ENCODE data around the gene ARRDC4.
A peak's percentile ranks its signal among the peaks of the same experiment; 100 is the strongest.

The ARRDC4 gene

GRCh38 chr15:97944724-97945123 lies 15.8 kb upstream of the ARRDC4 start (continued):
- TF ChIP-seq, protein P1, sequence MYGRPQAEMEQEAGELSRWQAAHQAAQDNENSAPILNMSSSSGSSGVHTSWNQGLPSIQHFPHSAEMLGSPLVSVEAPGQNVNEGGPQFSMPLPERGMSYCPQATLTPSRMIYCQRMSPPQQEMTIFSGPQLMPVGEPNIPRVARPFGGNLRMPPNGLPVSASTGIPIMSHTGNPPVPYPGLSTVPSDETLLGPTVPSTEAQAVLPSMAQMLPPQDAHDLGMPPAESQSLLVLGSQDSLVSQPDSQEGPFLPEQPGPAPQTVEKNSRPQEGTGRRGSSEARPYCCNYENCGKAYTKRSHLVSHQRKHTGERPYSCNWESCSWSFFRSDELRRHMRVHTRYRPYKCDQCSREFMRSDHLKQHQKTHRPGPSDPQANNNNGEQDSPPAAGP (tag by site-specific recombination; IDR thresholded peaks at IDR 0.05): no peak
- TF ChIP-seq YY2 (tag by site-specific recombination; IDR thresholded peaks at IDR 0.05) (no peak), GLIS1 (tag by site-specific recombination; IDR thresholded peaks at IDR 0.05) (no peak)

DNA sequence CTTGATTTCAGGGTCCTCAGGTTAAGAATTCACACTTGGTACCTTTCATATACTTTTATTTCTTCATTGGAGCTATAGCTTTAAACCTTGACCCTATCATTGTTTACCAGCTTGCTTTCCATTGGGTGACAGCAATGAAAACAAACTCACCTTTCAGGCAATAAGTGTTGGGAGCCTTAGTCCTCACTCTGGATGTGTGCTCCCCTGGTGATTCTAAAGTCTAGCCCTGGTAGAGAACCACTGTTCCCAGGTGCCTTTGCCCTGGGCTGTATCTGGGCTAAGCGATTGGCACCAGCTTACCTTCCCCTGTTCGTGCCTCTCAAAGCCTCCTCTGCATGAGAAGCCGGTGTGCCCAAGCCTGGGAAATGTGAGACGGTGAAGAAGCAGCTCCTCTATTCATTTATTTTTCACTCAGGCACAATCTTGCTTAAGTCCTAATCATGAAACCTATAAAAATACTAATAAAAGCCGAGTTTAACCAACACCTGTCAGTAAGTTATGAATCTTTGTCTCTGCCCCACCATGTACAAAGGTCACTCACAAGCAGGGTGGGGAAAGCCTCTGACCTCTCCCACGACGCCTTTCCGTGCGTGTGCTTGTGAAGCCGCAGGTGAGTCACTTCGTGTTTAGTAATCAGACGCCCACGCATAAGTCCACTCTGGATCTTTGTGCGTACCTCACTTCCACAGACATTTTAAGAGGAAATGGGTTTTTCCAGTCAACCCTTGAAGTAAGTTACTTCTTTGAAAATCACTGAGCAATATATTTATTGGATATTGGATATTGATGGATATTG lies 12.8 kb upstream of the ARRDC4 start:
- no peaks in the 10 kb centered on the region for H3K36me3 ChIP-seq (ENCODE audit: control insufficient read depth in 2 of 2, insufficient read depth in 1 of 2, low read length in 2 of 2)
- TF ChIP-seq SCRT1 (tag by site-specific recombination; IDR thresholded peaks at IDR 0.05; ENCODE audit: borderline replicate concordance) (no peak), ZNF169 (tag by site-specific recombination; IDR thresholded peaks at IDR 0.05) (no peak), ZNF518A (tag by site-specific recombination; conservative IDR thresholded peaks at IDR 0.05; ENCODE audit: low read depth) (no peak), TCF7L2 (IDR thresholded peaks at IDR 0.05; ENCODE audit: borderline replicate concordance, low read depth, low read length) (no peak), ZFHX2 (tag by site-specific recombination; conservative IDR thresholded peaks at IDR 0.05) (peak; percentile 33)

DNA sequence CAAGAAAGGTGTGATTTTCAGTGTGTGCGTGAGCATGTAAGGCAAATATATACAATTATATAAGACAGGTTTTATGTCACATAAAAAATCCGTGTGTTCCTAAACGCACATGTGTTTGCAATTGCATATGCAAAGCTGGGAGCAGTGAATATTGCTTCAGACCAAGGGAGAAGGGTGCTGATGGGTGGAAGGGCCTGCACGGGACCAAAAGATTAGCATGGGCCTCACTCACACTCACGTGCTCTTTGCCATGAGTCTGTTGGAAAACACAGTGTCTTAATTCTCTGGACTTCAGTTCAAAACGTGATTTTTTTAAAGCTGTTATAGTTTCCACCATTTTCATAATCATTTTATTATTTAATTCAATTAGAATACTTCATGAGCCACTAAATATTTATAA lies 7.2 kb upstream of the ARRDC4 start:
- Histone ChIP-seq H3K4me3 (ENCODE audit: low read depth, low read length) (no peak overlapping the region), H3K27ac (ENCODE audit: extremely low read depth, low read depth, low read length) (no peak overlapping the region), H3K9me3 (ENCODE audit: control insufficient read depth, insufficient read depth, low read depth, low read length) (no peaks in the 10 kb centered on the region), H3K4me1 (ENCODE audit: control insufficient read depth, insufficient read depth, low read length) (0 out of 2 replicates have a peak, but pooled peaks cover 3% of the 10 kb centered on the region), H3K36me3 (ENCODE audit: control insufficient read depth in 2 of 2, insufficient read depth in 1 of 2, low read length in 2 of 2) (no peaks in the 10 kb centered on the region)
- TF ChIP-seq ZNF792 (tag by site-specific recombination; IDR thresholded peaks at IDR 0.05) (no peak), ZBTB21 (tag by site-specific recombination; IDR thresholded peaks at IDR 0.05) (no peak), OVOL3 (tag by site-specific recombination; IDR thresholded peaks at IDR 0.05) (no peak), ZNF596 (tag by site-specific recombination; IDR thresholded peaks at IDR 0.05) (no peak), ZNF366 (tag by site-specific recombination; conservative IDR thresholded peaks at IDR 0.05) (no peak), ZNF670 (tag by site-specific recombination; IDR thresholded peaks at IDR 0.05; ENCODE audit: low read depth) (no peak)
- TF ChIP-seq, protein P2, sequence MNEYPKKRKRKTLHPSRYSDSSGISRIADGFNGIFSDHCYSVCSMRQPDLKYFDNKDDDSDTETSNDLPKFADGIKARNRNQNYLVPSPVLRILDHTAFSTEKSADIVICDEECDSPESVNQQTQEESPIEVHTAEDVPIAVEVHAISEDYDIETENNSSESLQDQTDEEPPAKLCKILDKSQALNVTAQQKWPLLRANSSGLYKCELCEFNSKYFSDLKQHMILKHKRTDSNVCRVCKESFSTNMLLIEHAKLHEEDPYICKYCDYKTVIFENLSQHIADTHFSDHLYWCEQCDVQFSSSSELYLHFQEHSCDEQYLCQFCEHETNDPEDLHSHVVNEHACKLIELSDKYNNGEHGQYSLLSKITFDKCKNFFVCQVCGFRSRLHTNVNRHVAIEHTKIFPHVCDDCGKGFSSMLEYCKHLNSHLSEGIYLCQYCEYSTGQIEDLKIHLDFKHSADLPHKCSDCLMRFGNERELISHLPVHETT (tag by site-specific recombination; IDR thresholded peaks at IDR 0.05): no peak
- ChIA-PET CTCF (no interaction called here), POLR2A (no interaction called here)

More for the DNA sequence above, 12.8 kb upstream of the ARRDC4 start:
- Histone ChIP-seq H3K27ac (ENCODE audit: extremely low read depth, low read depth, low read length) (no peak overlapping the region), H3K4me3 (ENCODE audit: low read depth, low read length) (no peak overlapping the region), H3K4me1 (ENCODE audit: control insufficient read depth, insufficient read depth, low read length) (no peaks in the 10 kb centered on the region), H3K9me3 (ENCODE audit: control insufficient read depth, insufficient read depth, low read depth, low read length) (no peaks in the 10 kb centered on the region)
- ChIA-PET POLR2A (interaction anchor here (0.7 kb wide), 1 partner anchor 76 kb away, joined by 3 read pairs; no protein-coding TSS in a partner anchor), CTCF (no interaction called here)
